ENCODE data around the gene R3HDM4. TPM values are rescaled to one million over a fixed set of nuclear protein-coding genes. Genes with fewer than 3 reads are reported as not detected.

The R3HDM4 gene
- total RNA-seq, 1 experiment from 2014 or later: 40.8 TPM

- no peak for DNase-seq (ENCODE audit: low read depth)
Measured at GRCh38 chr19:947707-948539, 34.9 kb upstream of the R3HDM4 start.

- no peak for DNase-seq (ENCODE audit: low read depth)
Measured at GRCh38 chr19:947090-947706, 34.2 kb upstream of the R3HDM4 start.

GRCh38 chr19:945401-946252 lies 32.6 kb upstream of the R3HDM4 start:
- no peak for DNase-seq (ENCODE audit: low read depth)

- DNase-seq (ENCODE audit: low read depth): no peak
Measured at GRCh38 chr19:944663-945241, 31.7 kb upstream of the R3HDM4 start.

- DNase-seq (ENCODE audit: low read depth): no peak
Measured at GRCh38 chr19:944171-944567, 31.1 kb upstream of the R3HDM4 start.

- no peak for DNase-seq (ENCODE audit: low read depth)
Measured at GRCh38 chr19:943551-944170, 30.6 kb upstream of the R3HDM4 start.

GRCh38 chr19:942133-942645 lies 29.2 kb upstream of the R3HDM4 start:
- DNase-seq (ENCODE audit: low read depth): no peak

- no peak for DNase-seq (ENCODE audit: low read depth)
Measured at GRCh38 chr19:941292-942132, 28.5 kb upstream of the R3HDM4 start.

- peak; percentile 84 for DNase-seq (ENCODE audit: low read depth)
Measured at GRCh38 chr19:940591-941291, 27.7 kb upstream of the R3HDM4 start.

- DNase-seq (ENCODE audit: low read depth): no peak
Measured at GRCh38 chr19:939922-940321, 26.9 kb upstream of the R3HDM4 start.

GRCh38 chr19:939439-939838 lies 26.4 kb upstream of the R3HDM4 start:
- DNase-seq (ENCODE audit: low read depth): no peak

- no peak for DNase-seq (ENCODE audit: low read depth)
Measured at GRCh38 chr19:938233-938923, 25.4 kb upstream of the R3HDM4 start.

- DNase-seq (ENCODE audit: low read depth): no peak
Measured at GRCh38 chr19:937259-937694, 24.3 kb upstream of the R3HDM4 start.

GRCh38 chr19:936175-936546 lies 23.1 kb upstream of the R3HDM4 start:
- no peak for DNase-seq (ENCODE audit: low read depth)

- peak; percentile 54 for DNase-seq (ENCODE audit: low read depth)
Measured at GRCh38 chr19:934865-935479, 22.0 kb upstream of the R3HDM4 start.

GRCh38 chr19:934197-934840 lies 21.3 kb upstream of the R3HDM4 start:
- DNase-seq (ENCODE audit: low read depth): no peak

GRCh38 chr19:933553-933882 lies 20.5 kb upstream of the R3HDM4 start:
- DNase-seq (ENCODE audit: low read depth): no peak
